Right lobe of liver (tissue), 4 donors: ENCODE data around the gene PCDHB4.
"Not testable (repeated sequence)": the region's sequence is repeated elsewhere in the genome, so short reads cannot be mapped to it uniquely, and the experiment has no call there.

Source experiments
- POLR2A ChIP-seq: fragments of 450-650 bp; IDR thresholded peaks from one replicate; pipeline ENCODE4 v1.6.1; 2017; ENCODE audit warnings: antibody characterized with exemption, mild to moderate bottlenecking
- TF ChIP-seq, protein P1 (sequence below), 4 donors: fragments of 200-600 bp in 3 of 4; fragments of 450-650 bp in 1 of 4; IDR thresholded peaks; one replicate each; pipeline versions ENCODE4 v1.5.1 to v1.8.0; 2016 to 2022; ENCODE audit warnings: antibody characterized with exemption in 4 of 4, mild to moderate bottlenecking in 2 of 4
- donor health status: DM: no; HTN: no; CAD: no.
- donor health status: DM: no; HTN: no; CAD: no.
- donor health status: DM: no; HTN: yes; CAD: no.

DNA sequence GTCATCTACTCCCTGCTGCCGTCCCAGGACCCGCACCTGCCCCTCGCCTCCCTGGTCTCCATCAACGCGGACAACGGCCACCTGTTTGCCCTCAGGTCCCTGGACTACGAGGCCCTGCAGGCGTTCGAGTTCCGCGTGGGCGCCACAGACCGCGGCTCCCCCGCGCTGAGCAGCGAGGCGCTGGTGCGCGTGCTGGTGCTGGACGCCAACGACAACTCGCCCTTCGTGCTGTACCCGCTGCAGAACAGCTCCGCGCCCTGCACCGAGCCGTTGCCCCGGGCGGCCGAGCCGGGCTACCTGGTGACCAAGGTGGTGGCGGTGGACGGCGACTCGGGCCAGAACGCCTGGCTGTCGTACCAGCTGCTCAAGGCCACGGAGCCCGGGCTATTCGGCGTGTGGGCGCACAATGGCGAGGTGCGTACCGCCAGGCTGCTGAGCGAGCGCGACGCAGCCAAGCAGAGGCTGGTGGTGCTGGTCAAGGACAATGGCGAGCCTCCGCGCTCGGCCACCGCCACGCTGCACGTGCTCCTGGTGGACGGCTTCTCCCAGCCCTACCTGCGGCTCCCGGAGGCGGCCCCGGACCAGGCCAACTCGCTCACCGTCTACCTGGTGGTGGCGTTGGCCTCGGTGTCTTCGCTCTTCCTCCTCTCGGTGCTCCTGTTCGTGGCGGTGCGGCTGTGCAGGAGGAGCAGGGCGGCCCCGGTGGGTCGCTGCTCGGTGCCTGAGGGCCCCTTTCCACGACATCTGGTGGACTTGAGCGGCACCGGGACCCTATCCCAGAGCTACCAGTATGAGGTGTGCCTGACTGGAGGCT is 52.9 kb downstream of the PCDHB4 start:
- TF ChIP-seq, protein P1, sequence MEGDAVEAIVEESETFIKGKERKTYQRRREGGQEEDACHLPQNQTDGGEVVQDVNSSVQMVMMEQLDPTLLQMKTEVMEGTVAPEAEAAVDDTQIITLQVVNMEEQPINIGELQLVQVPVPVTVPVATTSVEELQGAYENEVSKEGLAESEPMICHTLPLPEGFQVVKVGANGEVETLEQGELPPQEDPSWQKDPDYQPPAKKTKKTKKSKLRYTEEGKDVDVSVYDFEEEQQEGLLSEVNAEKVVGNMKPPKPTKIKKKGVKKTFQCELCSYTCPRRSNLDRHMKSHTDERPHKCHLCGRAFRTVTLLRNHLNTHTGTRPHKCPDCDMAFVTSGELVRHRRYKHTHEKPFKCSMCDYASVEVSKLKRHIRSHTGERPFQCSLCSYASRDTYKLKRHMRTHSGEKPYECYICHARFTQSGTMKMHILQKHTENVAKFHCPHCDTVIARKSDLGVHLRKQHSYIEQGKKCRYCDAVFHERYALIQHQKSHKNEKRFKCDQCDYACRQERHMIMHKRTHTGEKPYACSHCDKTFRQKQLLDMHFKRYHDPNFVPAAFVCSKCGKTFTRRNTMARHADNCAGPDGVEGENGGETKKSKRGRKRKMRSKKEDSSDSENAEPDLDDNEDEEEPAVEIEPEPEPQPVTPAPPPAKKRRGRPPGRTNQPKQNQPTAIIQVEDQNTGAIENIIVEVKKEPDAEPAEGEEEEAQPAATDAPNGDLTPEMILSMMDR (IDR thresholded peaks at IDR 0.05) = not testable (repeated sequence)
- not testable (repeated sequence) for TF ChIP-seq POLR2A
